K562 (cell line): ENCODE data around the gene MED29. TPM values are rescaled to one million over a fixed set of nuclear protein-coding genes. Genes with fewer than 3 reads are reported as not detected.

Source experiments
- ARID1B ChIP-seq: fragments of 450-650 bp; IDR thresholded peaks from 2 replicates; pipeline ENCODE4 v1.6.1; 2016; ENCODE audit warnings: antibody characterized with exemption, mild to moderate bottlenecking, inconsistent platforms
- CREM ChIP-seq: IDR thresholded peaks from 2 replicates; pipeline ENCODE4 v1.6.1; 2014; ENCODE audit warnings: antibody characterized with exemption, low read depth
- E2F5 ChIP-seq: sonication (generic); formaldehyde crosslinking; IDR thresholded peaks from 2 replicates; pipeline ENCODE4 v1.8.0; 2022; ENCODE audit warnings: mild to moderate bottlenecking, missing genetic modification reagents
- SAFB2 ChIP-seq: fragments of 200-400 bp; formaldehyde crosslinking; IDR thresholded peaks from 2 replicates; pipeline ENCODE4 v1.6.1; 2018; ENCODE audit warnings: borderline replicate concordance, low read length, low read depth, moderate library complexity; ENCODE audit not compliant: severe bottlenecking
- STAG1 ChIP-seq: sonication (generic); formaldehyde crosslinking; IDR thresholded peaks from 2 replicates; pipeline ENCODE4 v1.5.0; 2020; ENCODE audit warnings: missing genetic modification reagents, borderline replicate concordance
- STAT5A ChIP-seq: IDR thresholded peaks from 2 replicates; pipeline ENCODE4 v1.6.1; 2012; ENCODE audit warnings: low read length, inconsistent platforms, borderline replicate concordance
- ZNF175 ChIP-seq: fragments of 200-800 bp; sonication (Bioruptor generic); IDR thresholded peaks from 2 replicates; pipeline ENCODE4 v1.6.1; 2016; ENCODE audit warnings: low read depth, mild to moderate bottlenecking, missing genetic modification characterization, missing compliant biosample characterization
- polyA plus RNA-seq, 8 experiments: library from polyadenylated mRNA; depleted of rRNA in 4 of 8; stranded (reverse) in 5 of 8; unstranded in 3 of 8; fragments of >200 nt; fragmentation: Nextera tagmentation in 2 of 8; fragmentation: Illumina TruSeq in 1 of 8; extraction: Ambion mirVana in 2 of 8; extraction: Trizol in 1 of 8; gene quantifications; 2 replicates each; pipeline versions ENCODE4 v1.2.1 to v1.2.3, GENCODE V29; 2011 to 2014; ENCODE audit warnings: inconsistent platforms in 1 of 8, missing spikeins in 1 of 8
- total RNA-seq, 7 experiments: library from RNA; depleted of rRNA in 6 of 7; stranded (reverse); fragments of >200 nt in 6 of 7; fragmentation: Illumina TruSeq in 2 of 7; extraction: Trizol in 2 of 7; gene quantifications; 2 replicates each; pipeline versions ENCODE4 v1.2.1 to v1.2.3, GENCODE V29; 2011 to 2021; ENCODE audit warnings: low replicate concordance in 1 of 7
- TF ChIP-seq, protein P1 (sequence below): fragments of 450-650 bp; conservative IDR thresholded peaks from 2 replicates; pipeline ENCODE4 v1.6.1; 2016; ENCODE audit warnings: missing genetic modification characterization, low read depth, mild to moderate bottlenecking, missing compliant biosample characterization, moderate library complexity
- TF ChIP-seq, protein P2 (sequence below): fragments of 450-650 bp; IDR thresholded peaks from 2 replicates; pipeline ENCODE4 v1.6.1; 2016; ENCODE audit warnings: borderline replicate concordance
- TF ChIP-seq, protein P3 (sequence below): fragments of 450-650 bp; IDR thresholded peaks from 2 replicates; pipeline ENCODE4 v1.6.1; 2016; ENCODE audit warnings: mild to moderate bottlenecking, moderate library complexity

MED29 gene
- total and polyA plus RNA-seq, 9 of the 15 experiments (the other 6 are each of a cell fraction or from before 2014, with no cell fraction given), result 1.8 to 22.6 (median 12.4) TPM

DNA sequence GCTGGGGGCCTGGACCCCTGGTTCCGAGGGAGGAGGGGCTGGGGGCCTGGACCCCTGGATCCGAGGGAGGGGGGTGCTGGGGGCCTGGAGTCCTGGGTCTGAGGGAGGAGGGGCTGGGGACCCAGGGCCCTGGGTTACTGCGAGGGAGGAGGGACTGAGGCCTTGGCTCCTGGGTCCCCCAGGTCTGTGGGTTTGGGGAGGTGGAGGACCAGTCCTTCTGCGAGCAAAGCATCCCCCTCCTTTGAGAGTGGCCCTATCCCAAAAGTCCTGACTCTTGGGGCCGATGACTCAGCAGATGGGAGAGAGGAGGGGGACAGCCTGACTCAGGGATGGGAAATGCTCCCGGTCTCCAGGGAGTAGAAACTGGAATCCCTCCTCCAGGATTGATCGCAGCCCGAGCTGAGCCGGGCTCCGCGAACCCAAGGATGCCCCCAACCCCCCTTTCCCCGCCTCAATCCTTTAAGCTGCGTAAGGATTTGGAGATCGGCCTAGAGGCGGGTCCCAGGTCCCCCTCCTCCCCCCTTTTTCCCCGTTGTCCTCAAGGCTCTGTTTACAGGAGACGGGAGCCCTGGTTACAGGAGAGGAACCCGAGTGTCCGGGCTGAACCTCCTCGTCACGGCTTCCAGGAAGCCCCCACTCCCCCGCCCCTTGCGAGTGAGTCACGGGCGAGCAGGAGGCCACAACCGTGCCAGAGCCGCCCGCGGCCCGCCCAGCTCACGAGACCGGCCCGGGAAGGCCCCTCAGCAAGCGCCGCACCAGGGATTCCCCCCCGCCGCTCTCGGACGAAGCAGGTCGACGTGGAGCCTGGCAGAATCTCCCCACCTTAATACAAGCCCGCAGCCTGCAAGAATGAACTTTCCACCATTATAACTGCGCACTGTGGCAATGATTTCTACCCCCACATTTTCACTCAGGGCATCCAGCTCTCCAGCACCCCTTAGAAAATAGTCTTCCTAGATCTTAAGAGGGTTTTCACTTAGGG is 12.4 kb downstream of the MED29 start (continued):
- TF ChIP-seq, protein P1, sequence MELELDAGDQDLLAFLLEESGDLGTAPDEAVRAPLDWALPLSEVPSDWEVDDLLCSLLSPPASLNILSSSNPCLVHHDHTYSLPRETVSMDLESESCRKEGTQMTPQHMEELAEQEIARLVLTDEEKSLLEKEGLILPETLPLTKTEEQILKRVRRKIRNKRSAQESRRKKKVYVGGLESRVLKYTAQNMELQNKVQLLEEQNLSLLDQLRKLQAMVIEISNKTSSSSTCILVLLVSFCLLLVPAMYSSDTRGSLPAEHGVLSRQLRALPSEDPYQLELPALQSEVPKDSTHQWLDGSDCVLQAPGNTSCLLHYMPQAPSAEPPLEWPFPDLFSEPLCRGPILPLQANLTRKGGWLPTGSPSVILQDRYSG (tag), result no peak
- TF ChIP-seq ZNF175 (CRISPR knock-in tag) (0 out of 2 replicates have a peak, but pooled peaks have one; percentile 52), E2F5 (CRISPR knock-in tag) (no peak), CREM (peak; percentile 76; the same call in 1 of the 2 replicates), ARID1B (peak; percentile 73), STAT5A (peak; percentile 61; the same call in 1 of the 2 replicates), SAFB2 (no peak), STAG1 (CRISPR knock-in tag) (no peak)
- TF ChIP-seq, protein P2, sequence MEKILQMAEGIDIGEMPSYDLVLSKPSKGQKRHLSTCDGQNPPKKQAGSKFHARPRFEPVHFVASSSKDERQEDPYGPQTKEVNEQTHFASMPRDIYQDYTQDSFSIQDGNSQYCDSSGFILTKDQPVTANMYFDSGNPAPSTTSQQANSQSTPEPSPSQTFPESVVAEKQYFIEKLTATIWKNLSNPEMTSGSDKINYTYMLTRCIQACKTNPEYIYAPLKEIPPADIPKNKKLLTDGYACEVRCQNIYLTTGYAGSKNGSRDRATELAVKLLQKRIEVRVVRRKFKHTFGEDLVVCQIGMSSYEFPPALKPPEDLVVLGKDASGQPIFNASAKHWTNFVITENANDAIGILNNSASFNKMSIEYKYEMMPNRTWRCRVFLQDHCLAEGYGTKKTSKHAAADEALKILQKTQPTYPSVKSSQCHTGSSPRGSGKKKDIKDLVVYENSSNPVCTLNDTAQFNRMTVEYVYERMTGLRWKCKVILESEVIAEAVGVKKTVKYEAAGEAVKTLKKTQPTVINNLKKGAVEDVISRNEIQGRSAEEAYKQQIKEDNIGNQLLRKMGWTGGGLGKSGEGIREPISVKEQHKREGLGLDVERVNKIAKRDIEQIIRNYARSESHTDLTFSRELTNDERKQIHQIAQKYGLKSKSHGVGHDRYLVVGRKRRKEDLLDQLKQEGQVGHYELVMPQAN, result no peak
- TF ChIP-seq, protein P3, sequence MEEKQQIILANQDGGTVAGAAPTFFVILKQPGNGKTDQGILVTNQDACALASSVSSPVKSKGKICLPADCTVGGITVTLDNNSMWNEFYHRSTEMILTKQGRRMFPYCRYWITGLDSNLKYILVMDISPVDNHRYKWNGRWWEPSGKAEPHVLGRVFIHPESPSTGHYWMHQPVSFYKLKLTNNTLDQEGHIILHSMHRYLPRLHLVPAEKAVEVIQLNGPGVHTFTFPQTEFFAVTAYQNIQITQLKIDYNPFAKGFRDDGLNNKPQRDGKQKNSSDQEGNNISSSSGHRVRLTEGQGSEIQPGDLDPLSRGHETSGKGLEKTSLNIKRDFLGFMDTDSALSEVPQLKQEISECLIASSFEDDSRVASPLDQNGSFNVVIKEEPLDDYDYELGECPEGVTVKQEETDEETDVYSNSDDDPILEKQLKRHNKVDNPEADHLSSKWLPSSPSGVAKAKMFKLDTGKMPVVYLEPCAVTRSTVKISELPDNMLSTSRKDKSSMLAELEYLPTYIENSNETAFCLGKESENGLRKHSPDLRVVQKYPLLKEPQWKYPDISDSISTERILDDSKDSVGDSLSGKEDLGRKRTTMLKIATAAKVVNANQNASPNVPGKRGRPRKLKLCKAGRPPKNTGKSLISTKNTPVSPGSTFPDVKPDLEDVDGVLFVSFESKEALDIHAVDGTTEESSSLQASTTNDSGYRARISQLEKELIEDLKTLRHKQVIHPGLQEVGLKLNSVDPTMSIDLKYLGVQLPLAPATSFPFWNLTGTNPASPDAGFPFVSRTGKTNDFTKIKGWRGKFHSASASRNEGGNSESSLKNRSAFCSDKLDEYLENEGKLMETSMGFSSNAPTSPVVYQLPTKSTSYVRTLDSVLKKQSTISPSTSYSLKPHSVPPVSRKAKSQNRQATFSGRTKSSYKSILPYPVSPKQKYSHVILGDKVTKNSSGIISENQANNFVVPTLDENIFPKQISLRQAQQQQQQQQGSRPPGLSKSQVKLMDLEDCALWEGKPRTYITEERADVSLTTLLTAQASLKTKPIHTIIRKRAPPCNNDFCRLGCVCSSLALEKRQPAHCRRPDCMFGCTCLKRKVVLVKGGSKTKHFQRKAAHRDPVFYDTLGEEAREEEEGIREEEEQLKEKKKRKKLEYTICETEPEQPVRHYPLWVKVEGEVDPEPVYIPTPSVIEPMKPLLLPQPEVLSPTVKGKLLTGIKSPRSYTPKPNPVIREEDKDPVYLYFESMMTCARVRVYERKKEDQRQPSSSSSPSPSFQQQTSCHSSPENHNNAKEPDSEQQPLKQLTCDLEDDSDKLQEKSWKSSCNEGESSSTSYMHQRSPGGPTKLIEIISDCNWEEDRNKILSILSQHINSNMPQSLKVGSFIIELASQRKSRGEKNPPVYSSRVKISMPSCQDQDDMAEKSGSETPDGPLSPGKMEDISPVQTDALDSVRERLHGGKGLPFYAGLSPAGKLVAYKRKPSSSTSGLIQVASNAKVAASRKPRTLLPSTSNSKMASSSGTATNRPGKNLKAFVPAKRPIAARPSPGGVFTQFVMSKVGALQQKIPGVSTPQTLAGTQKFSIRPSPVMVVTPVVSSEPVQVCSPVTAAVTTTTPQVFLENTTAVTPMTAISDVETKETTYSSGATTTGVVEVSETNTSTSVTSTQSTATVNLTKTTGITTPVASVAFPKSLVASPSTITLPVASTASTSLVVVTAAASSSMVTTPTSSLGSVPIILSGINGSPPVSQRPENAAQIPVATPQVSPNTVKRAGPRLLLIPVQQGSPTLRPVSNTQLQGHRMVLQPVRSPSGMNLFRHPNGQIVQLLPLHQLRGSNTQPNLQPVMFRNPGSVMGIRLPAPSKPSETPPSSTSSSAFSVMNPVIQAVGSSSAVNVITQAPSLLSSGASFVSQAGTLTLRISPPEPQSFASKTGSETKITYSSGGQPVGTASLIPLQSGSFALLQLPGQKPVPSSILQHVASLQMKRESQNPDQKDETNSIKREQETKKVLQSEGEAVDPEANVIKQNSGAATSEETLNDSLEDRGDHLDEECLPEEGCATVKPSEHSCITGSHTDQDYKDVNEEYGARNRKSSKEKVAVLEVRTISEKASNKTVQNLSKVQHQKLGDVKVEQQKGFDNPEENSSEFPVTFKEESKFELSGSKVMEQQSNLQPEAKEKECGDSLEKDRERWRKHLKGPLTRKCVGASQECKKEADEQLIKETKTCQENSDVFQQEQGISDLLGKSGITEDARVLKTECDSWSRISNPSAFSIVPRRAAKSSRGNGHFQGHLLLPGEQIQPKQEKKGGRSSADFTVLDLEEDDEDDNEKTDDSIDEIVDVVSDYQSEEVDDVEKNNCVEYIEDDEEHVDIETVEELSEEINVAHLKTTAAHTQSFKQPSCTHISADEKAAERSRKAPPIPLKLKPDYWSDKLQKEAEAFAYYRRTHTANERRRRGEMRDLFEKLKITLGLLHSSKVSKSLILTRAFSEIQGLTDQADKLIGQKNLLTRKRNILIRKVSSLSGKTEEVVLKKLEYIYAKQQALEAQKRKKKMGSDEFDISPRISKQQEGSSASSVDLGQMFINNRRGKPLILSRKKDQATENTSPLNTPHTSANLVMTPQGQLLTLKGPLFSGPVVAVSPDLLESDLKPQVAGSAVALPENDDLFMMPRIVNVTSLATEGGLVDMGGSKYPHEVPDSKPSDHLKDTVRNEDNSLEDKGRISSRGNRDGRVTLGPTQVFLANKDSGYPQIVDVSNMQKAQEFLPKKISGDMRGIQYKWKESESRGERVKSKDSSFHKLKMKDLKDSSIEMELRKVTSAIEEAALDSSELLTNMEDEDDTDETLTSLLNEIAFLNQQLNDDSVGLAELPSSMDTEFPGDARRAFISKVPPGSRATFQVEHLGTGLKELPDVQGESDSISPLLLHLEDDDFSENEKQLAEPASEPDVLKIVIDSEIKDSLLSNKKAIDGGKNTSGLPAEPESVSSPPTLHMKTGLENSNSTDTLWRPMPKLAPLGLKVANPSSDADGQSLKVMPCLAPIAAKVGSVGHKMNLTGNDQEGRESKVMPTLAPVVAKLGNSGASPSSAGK, result no peak; the same call in 1 of the 2 replicates
